Measurements from ENCODE around the gene PAXX.

DNA sequence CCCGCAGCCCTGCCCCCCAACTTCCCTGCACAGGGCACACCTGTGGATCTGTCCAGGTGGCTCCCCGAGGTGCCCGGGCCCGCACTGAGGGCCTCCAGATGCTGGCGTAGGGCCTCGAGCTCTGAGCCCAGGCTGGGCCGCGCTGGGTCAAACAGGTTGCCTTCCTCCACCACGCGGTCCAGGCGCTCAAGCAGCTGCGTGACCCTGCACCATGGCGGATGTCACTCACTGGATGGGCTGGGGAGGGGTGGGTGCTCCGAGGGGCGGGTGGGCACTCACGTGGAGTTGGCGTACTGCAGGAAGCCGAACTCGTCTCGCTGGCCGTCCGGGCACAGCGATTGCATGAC lies 30.4 kb downstream of the PAXX start:
- TF ChIP-seq, protein P1, sequence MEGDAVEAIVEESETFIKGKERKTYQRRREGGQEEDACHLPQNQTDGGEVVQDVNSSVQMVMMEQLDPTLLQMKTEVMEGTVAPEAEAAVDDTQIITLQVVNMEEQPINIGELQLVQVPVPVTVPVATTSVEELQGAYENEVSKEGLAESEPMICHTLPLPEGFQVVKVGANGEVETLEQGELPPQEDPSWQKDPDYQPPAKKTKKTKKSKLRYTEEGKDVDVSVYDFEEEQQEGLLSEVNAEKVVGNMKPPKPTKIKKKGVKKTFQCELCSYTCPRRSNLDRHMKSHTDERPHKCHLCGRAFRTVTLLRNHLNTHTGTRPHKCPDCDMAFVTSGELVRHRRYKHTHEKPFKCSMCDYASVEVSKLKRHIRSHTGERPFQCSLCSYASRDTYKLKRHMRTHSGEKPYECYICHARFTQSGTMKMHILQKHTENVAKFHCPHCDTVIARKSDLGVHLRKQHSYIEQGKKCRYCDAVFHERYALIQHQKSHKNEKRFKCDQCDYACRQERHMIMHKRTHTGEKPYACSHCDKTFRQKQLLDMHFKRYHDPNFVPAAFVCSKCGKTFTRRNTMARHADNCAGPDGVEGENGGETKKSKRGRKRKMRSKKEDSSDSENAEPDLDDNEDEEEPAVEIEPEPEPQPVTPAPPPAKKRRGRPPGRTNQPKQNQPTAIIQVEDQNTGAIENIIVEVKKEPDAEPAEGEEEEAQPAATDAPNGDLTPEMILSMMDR (IDR thresholded peaks at IDR 0.05): no peak
- TF ChIP-seq POLR2A (IDR thresholded peaks at IDR 0.05): no peak

All from Peyer's patch (tissue), 4 donors.